ENCODE measurements around the gene DEPDC7.

DEPDC7 gene

GRCh38 chr11:33059331-33060007 is 43.8 kb downstream of the DEPDC7 start:
- H3K4me3 ChIP-seq (ENCODE audit: low read depth, low read length): no peak overlapping the region
- TF ChIP-seq CTCF (IDR thresholded peaks at IDR 0.05; ENCODE audit: low read depth, low read length, missing control alignments): no peak
- no peak for DNase-seq (ENCODE audit: low read depth)

GRCh38 chr11:33060271-33060670 is 44.6 kb downstream of the DEPDC7 start:
- DNase-seq (ENCODE audit: low read depth): no peak
- TF ChIP-seq CTCF (IDR thresholded peaks at IDR 0.05; ENCODE audit: low read depth, low read length, missing control alignments): no peak

GRCh38 chr11:33062137-33062536 is 46.5 kb downstream of the DEPDC7 start:
- no peak overlapping the region for H3K4me3 ChIP-seq (ENCODE audit: low read depth, low read length)
- no peak for DNase-seq (ENCODE audit: low read depth)
- no peak for TF ChIP-seq CTCF (IDR thresholded peaks at IDR 0.05; ENCODE audit: low read depth, low read length, missing control alignments)

More at GRCh38 chr11:33060271-33060670, 44.6 kb downstream of the DEPDC7 start:
- H3K4me3 ChIP-seq (ENCODE audit: low read depth, low read length): no peak overlapping the region

- no peak for DNase-seq (ENCODE audit: low read depth)
- TF ChIP-seq CTCF (IDR thresholded peaks at IDR 0.05; ENCODE audit: low read depth, low read length, missing control alignments): no peak
- no peak overlapping the region for H3K4me3 ChIP-seq (ENCODE audit: low read depth, low read length)
Observed at GRCh38 chr11:33063326-33063881, 47.7 kb downstream of the DEPDC7 start.

GRCh38 chr11:33064033-33064825 is 48.6 kb downstream of the DEPDC7 start:
- no peak for DNase-seq (ENCODE audit: low read depth)
- no peak overlapping the region; the same call in 1 of the 2 replicates for H3K4me3 ChIP-seq (ENCODE audit: low read depth, low read length)
- TF ChIP-seq CTCF (IDR thresholded peaks at IDR 0.05; ENCODE audit: low read depth, low read length, missing control alignments): no peak

GRCh38 chr11:33064866-33065265 is 49.2 kb downstream of the DEPDC7 start:
- no peak for DNase-seq (ENCODE audit: low read depth)
- TF ChIP-seq CTCF (IDR thresholded peaks at IDR 0.05; ENCODE audit: low read depth, low read length, missing control alignments): no peak
- H3K4me3 ChIP-seq (ENCODE audit: low read depth, low read length): no peak overlapping the region

Data from GM12864 (cell line).